Measurements from ENCODE around the gene TXNL4A.

GRCh38 chr18:79945118-79946042, 43.0 kb downstream of the TXNL4A start:
- TF ChIP-seq CTCF (IDR thresholded peaks at IDR 0.05; ENCODE audit: insufficient read depth, low read length) (no peak), SPI1 (IDR thresholded peaks at IDR 0.05; ENCODE audit: borderline replicate concordance, low read depth) (no peak), POLR2AphosphoS5 (IDR thresholded peaks at IDR 0.05; ENCODE audit: low read depth) (0 out of 2 replicates have a peak, but pooled peaks have one; percentile 11)

Data from HL-60 (cell line).